ENCODE measurements around the gene ATP2B2. TPM values are rescaled to one million over a fixed set of nuclear protein-coding genes. Genes with fewer than 3 reads are reported as not detected.
A peak's percentile ranks its signal among the peaks of the same experiment; 100 is the strongest.

ATP2B2 gene
- total and polyA plus RNA-seq, 7 donors = 0.08 to 6.5 (median 0.77) TPM

GRCh38 chr3:10391391-10391790, 114.0 kb downstream of the ATP2B2 start:
- intact Hi-C loops (cut with DNase I) = no loop called here

DNA sequence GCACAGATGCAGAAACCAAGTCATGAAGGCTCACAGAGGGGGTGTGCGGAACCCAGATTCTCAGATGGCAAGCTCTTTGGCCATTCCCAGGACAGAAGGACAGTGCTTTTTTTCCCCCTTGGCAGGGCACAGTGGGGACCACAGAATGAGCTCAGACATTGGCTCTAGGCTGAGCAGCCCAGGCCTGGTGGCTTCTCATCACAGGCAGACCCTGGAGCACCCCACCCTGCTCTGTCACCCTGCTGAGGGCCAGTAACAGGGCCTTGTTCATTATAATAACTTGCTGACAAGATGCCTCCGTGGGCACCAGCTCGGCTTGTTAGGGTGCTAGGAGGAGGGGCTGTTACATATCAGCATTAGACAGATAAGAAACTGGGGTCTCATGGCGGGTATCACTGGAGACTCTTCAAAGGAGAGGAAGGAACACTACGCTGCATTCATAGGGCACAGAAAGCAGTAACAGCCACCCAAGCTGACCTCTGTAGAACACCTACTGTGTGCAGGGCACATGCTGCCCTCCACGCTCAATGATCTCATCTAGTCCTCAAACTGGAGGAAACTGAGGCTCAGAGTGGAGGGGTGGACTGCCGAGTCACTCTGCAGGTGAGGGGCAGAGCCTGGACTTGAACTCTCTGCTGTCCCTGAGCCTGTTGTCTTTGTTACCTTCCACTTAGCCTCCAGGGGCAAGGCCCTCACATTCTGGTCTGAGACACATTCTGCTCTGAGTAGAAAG, 114.6 kb downstream of the ATP2B2 start:
- ATAC-seq = no peak
- DNase-seq = peak in 1 of 2 donors; percentile 35

More at GRCh38 chr3:10391391-10391790, 114.0 kb downstream of the ATP2B2 start:
- TF ChIP-seq, protein P1, sequence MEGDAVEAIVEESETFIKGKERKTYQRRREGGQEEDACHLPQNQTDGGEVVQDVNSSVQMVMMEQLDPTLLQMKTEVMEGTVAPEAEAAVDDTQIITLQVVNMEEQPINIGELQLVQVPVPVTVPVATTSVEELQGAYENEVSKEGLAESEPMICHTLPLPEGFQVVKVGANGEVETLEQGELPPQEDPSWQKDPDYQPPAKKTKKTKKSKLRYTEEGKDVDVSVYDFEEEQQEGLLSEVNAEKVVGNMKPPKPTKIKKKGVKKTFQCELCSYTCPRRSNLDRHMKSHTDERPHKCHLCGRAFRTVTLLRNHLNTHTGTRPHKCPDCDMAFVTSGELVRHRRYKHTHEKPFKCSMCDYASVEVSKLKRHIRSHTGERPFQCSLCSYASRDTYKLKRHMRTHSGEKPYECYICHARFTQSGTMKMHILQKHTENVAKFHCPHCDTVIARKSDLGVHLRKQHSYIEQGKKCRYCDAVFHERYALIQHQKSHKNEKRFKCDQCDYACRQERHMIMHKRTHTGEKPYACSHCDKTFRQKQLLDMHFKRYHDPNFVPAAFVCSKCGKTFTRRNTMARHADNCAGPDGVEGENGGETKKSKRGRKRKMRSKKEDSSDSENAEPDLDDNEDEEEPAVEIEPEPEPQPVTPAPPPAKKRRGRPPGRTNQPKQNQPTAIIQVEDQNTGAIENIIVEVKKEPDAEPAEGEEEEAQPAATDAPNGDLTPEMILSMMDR (IDR thresholded peaks at IDR 0.05) = no peak
- H3K4me1 ChIP-seq = no peaks in the 10 kb centered on the region
- no peak overlapping the region for H3K4me3 ChIP-seq
- H3K27ac ChIP-seq = no peak overlapping the region
- 75 to 82% (median 77%) methylated on average over 9 of the region's 9 CpGs for WGBS, 3 donors
- ATAC-seq = no peak
- H3K27me3 ChIP-seq (ENCODE audit: insufficient read depth in 3 of 3, low read length in 2 of 3) = no peaks in the 10 kb centered on the region
- DNase-seq = peak in 1 of 2 donors; percentile 30
- peaks cover 0 to 12% of the 10 kb centered on the region in 2 donors for H3K36me3 ChIP-seq (ENCODE audit: insufficient read depth in 1 of 2, low read depth in 1 of 2)
- H3K9me3 ChIP-seq = peaks cover 4% of the 10 kb centered on the region

DNA sequence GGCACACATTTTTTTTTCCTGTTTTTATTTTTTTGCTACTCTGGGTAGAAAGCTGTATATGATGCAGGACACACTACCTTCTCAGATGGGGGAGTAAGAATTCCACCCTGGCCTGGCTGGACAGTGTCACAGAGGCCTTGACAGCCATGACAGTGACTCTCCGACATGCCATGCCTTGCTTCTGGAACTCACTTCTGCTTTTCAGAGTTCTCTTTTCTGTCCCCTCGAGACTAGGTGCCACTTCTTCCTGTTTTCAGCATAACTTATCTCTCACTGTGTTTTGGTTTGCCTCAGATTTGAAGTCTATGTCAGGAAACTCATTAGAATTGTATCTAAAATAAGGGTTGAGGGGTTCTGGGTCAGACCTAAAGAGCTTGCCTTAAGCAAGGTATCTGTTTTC, 115.4 kb downstream of the ATP2B2 start:
- Histone ChIP-seq H3K27me3 (ENCODE audit: insufficient read depth in 3 of 3, low read length in 2 of 3) (no peaks in the 10 kb centered on the region), H3K27ac (no peak overlapping the region), H3K9me3 (peaks cover 4% of the 10 kb centered on the region), H3K4me1 (no peaks in the 10 kb centered on the region), H3K4me3 (no peak overlapping the region), H3K36me3 (ENCODE audit: insufficient read depth in 1 of 2, low read depth in 1 of 2) (peaks cover 0 to 17% of the 10 kb centered on the region in 2 donors)
- 65 to 77% (median 71%) methylated on average over 2 of the region's 2 CpGs for WGBS, 3 donors
- ATAC-seq (no peak), DNase-seq (no peak)
- TF ChIP-seq, protein P1 (IDR thresholded peaks at IDR 0.05) = no peak
- intact Hi-C loops (cut with DNase I) = no loop called here

More for the DNA sequence above, 114.6 kb downstream of the ATP2B2 start:
- peaks cover 0 to 17% of the 10 kb centered on the region in 2 donors for H3K36me3 ChIP-seq (ENCODE audit: insufficient read depth in 1 of 2, low read depth in 1 of 2)
- intact Hi-C loops (cut with DNase I) = no loop called here
- no peak overlapping the region for H3K27ac ChIP-seq
- no peaks in the 10 kb centered on the region for H3K4me1 ChIP-seq
- H3K27me3 ChIP-seq (ENCODE audit: insufficient read depth in 3 of 3, low read length in 2 of 3) = no peaks in the 10 kb centered on the region
- H3K9me3 ChIP-seq = peaks cover 4% of the 10 kb centered on the region
- TF ChIP-seq, protein P1 (IDR thresholded peaks at IDR 0.05) = no peak
- 84 to 90% (median 89%) methylated on average over 7 of the region's 7 CpGs for WGBS, 3 donors
- H3K4me3 ChIP-seq = no peak overlapping the region

GRCh38 chr3:10389339-10389738, 116.0 kb downstream of the ATP2B2 start:
- peaks cover 4% of the 10 kb centered on the region for H3K9me3 ChIP-seq
- peaks cover 0 to 17% of the 10 kb centered on the region in 2 donors for H3K36me3 ChIP-seq (ENCODE audit: insufficient read depth in 1 of 2, low read depth in 1 of 2)
- 44 to 52% (median 48%) methylated on average over 1 of the region's 1 CpG for WGBS, 3 donors
- TF ChIP-seq, protein P1 (IDR thresholded peaks at IDR 0.05) = no peak
- H3K27me3 ChIP-seq (ENCODE audit: insufficient read depth in 3 of 3, low read length in 2 of 3) = no peaks in the 10 kb centered on the region
- H3K4me3 ChIP-seq = no peak overlapping the region
- no peak for ATAC-seq
- H3K4me1 ChIP-seq = no peaks in the 10 kb centered on the region
- intact Hi-C loops (cut with DNase I) = no loop called here
- DNase-seq = no peak
- no peak overlapping the region for H3K27ac ChIP-seq

All from psoas muscle (tissue), 8 donors.